GM21825 (cell line): ENCODE data around the gene TSPAN18.

Experiments
- ATAC-seq: cut with Tn5 transposase; IDR thresholded peaks from one replicate; pipeline ENCODE4 v1.9.1; 2021; ENCODE audit warnings: mild to moderate bottlenecking, moderate library complexity; ENCODE audit not compliant: unreplicated experiment

The TSPAN18 gene

GRCh38 chr11:44793350-44794090 is 66.8 kb downstream of the TSPAN18 start:
- no peak for ATAC-seq

GRCh38 chr11:44795803-44796535 is 69.2 kb downstream of the TSPAN18 start:
- ATAC-seq, result no peak

- ATAC-seq, result no peak
Observed at GRCh38 chr11:44797051-44797450, 70.3 kb downstream of the TSPAN18 start.

DNA sequence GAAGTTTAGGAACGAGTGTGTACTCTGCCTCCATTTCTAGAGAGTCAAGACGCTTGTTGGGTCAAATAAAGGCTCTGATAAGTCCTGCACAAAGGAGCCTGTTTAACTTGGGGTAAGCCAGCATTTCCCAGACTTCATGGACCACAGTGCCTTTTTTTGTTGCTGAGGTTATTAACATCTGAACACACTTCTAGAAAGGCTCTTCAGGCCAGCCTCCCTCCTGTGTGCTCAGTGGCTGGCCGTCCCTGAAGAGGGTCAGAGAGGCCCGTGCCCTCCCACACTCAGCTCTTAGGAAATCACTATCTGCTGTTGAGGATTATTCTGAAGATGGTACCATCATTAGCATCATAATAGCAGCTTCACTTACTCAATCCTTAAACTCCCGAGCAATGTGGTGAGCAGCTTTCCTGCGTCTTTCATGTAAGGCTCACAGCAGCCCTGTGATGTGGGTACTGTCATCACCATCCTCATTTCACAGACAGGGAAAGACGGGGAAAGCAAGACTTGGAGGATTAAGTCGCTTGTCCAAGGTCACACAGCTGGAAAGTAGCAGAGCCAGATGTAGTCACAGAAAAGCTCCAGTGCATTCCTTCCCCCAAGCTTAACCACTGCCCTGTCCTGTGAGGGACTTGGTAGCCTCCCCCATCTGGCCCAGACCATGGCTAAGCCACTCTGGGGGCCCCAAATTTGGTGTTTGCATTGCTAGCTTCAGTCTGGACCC is 71.3 kb downstream of the TSPAN18 start:
- ATAC-seq, result no peak

- no peak for ATAC-seq
Observed at GRCh38 chr11:44798607-44798972, 71.8 kb downstream of the TSPAN18 start.

- ATAC-seq, result no peak
Observed at GRCh38 chr11:44799012-44799411, 72.2 kb downstream of the TSPAN18 start.

GRCh38 chr11:44802347-44802746 is 75.6 kb downstream of the TSPAN18 start:
- no peak for ATAC-seq

DNA sequence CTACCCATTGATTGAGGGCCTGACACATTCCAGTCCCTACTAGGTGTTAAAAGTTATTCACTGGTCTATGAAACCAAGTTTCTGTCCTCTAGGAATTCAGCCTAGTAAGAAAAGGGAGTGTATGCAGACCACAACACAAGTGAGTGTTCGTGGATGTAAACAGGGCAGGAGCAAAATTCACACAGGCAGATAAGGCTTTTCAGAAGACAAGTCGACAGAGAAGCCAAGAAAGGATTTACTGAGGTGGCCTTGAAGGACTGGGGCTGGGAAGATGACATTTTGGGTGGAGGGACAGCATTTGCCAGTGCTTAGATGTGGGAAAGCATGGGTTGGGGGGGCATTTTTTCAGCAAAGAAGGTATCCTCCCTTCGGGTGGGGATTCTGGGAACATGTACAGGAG is 76.2 kb downstream of the TSPAN18 start:
- ATAC-seq, result no peak

DNA sequence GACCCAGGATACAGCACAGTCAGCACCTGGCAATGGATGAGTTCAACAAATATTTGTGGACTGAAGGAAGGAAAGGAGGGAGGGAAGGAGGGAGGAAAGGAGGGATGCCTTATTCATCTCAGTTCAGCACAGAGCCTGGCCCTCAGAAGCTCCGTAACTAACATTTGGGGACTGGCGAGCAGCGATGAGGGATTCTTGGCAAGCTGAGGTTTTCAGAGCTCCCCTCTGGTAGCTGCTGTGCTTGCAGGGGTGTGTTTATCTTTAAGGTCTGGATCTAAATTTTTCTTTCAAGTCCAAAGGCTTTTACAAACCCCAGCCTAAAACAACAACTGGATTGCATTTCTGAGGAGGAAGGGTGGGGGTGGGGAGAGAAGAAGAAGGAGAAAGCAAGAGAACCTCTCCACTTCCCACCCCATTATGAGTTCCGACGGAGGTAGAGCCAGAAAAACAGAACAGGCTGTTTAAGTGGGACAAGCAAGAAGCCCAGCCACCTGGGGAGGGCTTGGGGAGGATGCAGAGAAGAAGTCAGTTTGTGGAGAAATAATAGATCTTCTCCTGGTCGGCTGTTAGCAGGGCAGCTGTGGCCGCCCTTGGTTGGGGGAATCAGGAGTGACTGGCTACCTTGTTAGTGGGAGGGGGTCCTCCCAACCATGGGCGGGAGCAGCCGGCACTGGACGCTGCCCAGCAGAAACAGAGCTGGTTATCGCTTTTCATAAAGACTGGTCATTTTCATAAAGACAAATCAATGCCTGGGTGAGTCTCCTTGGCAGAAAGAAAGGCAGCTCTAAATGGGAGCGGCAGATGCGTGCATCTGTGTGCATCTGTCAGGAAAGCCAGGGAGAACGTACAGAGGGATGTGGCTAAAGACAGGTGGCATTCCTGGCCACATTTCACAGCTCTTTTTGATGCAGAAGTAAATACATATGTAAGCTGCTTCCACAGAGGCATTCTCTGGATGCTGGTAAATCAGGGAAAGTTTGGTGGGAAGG is 78.0 kb downstream of the TSPAN18 start:
- no peak for ATAC-seq

GRCh38 chr11:44805596-44805995 is 78.8 kb downstream of the TSPAN18 start:
- no peak for ATAC-seq

- ATAC-seq, result no peak
Observed at GRCh38 chr11:44808053-44808753, 81.4 kb downstream of the TSPAN18 start.

- no peak for ATAC-seq
Observed at GRCh38 chr11:44809283-44809682, 82.5 kb downstream of the TSPAN18 start.

GRCh38 chr11:44811841-44812448 is 85.2 kb downstream of the TSPAN18 start:
- ATAC-seq, result no peak

GRCh38 chr11:44812971-44813370 is 86.2 kb downstream of the TSPAN18 start:
- ATAC-seq, result no peak

DNA sequence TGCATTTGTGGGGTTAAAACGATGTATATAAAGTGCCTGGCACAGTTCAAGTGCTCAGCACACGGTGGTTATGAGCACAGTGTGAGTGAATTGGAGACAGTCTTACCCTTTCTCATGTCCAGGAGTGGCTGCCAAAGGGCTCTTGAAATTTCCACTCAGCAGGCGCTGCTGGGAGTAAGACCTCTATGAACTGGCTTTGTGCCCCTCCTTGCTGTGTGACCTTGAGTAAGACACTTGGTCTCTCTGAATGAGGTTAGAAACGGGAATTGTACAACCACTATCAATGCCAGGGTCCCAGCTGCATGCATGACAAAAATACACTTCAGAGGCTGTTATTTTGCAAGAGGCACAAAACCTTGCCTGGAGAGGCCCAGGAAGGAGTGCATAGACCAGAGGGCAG is 86.6 kb downstream of the TSPAN18 start:
- ATAC-seq, result no peak

DNA sequence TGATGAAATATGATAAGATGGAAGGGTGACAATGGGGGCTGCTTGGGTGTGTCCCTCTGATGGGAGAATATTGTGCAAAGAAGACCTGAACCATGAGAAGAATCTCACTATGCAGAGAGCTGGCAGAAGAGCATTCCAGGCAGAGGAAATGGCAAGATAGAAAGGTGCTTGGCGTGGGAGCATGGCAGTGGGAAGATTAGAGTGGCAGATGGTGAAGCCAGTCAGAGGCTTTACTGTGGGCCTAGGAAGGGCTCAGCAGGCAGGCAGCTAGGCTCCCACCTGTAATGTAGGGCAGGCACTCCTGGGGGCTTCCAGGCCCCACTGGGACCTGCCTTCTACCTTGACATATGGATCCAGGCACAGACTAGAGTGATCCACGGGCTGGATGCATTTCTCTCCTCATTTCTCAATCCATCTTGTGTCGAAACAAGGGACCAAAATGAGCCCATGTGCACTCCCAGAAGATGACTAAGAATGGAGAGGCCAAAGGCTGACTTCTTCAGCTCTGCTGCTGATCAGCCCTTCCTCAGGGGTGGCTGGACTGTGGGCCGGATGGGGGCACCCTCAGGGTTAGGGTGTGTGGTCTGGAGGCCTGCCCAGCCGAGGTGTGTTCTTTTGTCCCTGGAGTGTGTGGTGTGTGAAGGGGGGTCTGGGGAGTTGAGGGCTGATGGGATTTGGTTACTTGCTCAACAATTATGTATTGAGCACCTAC is 88.3 kb downstream of the TSPAN18 start:
- no peak for ATAC-seq

- ATAC-seq, result no peak
Observed at GRCh38 chr11:44815917-44816456, 89.2 kb downstream of the TSPAN18 start.

DNA sequence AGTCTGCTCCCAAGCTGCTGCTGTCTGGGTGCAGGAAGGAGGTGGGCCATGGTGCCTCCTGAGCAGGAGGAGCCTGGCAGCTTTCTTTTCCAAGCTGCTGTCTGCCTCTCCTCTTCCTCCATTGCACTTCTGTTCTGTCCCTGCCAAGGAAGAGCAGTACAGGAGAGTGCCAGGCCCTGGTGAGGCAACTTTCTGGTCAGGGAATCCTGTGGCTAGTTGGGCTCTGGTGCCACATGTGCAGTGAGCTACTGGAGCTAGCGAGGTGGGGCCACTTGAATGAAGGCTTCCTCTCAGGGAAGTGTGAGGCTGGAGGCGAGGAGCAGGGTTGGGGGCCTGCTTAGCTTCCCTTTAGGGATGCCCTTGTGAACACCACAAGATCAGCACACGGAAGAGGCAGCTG is 90.0 kb downstream of the TSPAN18 start:
- no peak for ATAC-seq
